ENCODE measurements around the gene COQ10B.
"Not testable (repeated sequence)": the region's sequence is repeated elsewhere in the genome, so short reads cannot be mapped to it uniquely, and the experiment has no call there.

The COQ10B gene

GRCh38 chr2:197425550-197425949, 27.8 kb upstream of the COQ10B start:
- H3K4me3 ChIP-seq (ENCODE audit: low read depth, low read length) = no peak overlapping the region
- no peak for TF ChIP-seq CTCF (IDR thresholded peaks at IDR 0.05; ENCODE audit: low read depth, low read length)

- no peak overlapping the region for H3K4me3 ChIP-seq (ENCODE audit: low read depth, low read length)
- TF ChIP-seq CTCF (IDR thresholded peaks at IDR 0.05; ENCODE audit: low read depth, low read length) = no peak
Measured at GRCh38 chr2:197426723-197427603, 26.4 kb upstream of the COQ10B start.

GRCh38 chr2:197427986-197428385, 25.4 kb upstream of the COQ10B start:
- TF ChIP-seq CTCF (IDR thresholded peaks at IDR 0.05; ENCODE audit: low read depth, low read length) = no peak
- H3K4me3 ChIP-seq (ENCODE audit: low read depth, low read length) = no peak overlapping the region

GRCh38 chr2:197431858-197432257, 21.5 kb upstream of the COQ10B start:
- TF ChIP-seq CTCF (IDR thresholded peaks at IDR 0.05; ENCODE audit: low read depth, low read length) = no peak
- H3K4me3 ChIP-seq (ENCODE audit: low read depth, low read length) = no peak overlapping the region

- H3K4me3 ChIP-seq (ENCODE audit: low read depth, low read length) = not testable (repeated sequence)
Measured at GRCh38 chr2:197432527-197432926, 20.8 kb upstream of the COQ10B start.

GRCh38 chr2:197433780-197434438, 19.4 kb upstream of the COQ10B start:
- TF ChIP-seq CTCF (IDR thresholded peaks at IDR 0.05; ENCODE audit: low read depth, low read length) = no peak
- H3K4me3 ChIP-seq (ENCODE audit: low read depth, low read length) = peak overlapping the region; percentile 86

- TF ChIP-seq CTCF (IDR thresholded peaks at IDR 0.05; ENCODE audit: low read depth, low read length) = no peak
- H3K4me3 ChIP-seq (ENCODE audit: low read depth, low read length) = peak within 1 kb of the TSS; percentile 86
Measured at GRCh38 chr2:197434541-197435513, 18.5 kb upstream of the COQ10B start, which contains the start of gene SF3B1. TSS of gene SF3B1 (minus strand) at chr2:197435028. CDS start at chr2:197434999, 29 bp downstream.
